CD4-positive, alpha-beta T cell (primary cell): ENCODE results near the gene RBM33. TPM values are rescaled to one million over a fixed set of nuclear protein-coding genes. Genes with fewer than 3 reads are reported as not detected.
"Not testable (repeated sequence)": the region's sequence is repeated elsewhere in the genome, so short reads cannot be mapped to it uniquely, and the experiment has no call there.

ENCODE experiments used
- ATAC-seq: fragments of 200-7000 bp; cut with Tn5 transposase; one replicate; pipeline ENCODE4 v1.10.0; 2022; ENCODE audit warnings: mild to moderate bottlenecking; ENCODE audit not compliant: poor library complexity
- CTCF ChIA-PET: fragments of 350-600 bp; sonication (Branson Sonifier 250); formaldehyde crosslinking; loops from one replicate; lab custom pipeline; 2021; ENCODE audit warnings: antibody characterized with exemption, inconsistent platforms; lab: Charles Lee
- POLR2A ChIA-PET: fragments of 350-600 bp; sonication (Branson Sonifier 250); formaldehyde crosslinking; loops from one replicate; lab custom pipeline; 2021; ENCODE audit warnings: antibody characterized with exemption, inconsistent platforms; lab: Charles Lee
- DNase-seq, 14 experiments: peaks; one replicate each; pipeline ENCODE4 v3.0.0-alpha.2; 2013 to 2020; ENCODE audit warnings: mixed read lengths in 2 of 14
- H3K27ac ChIP-seq, 2 donors: one replicate each; pipeline versions ENCODE4 v1.5.1 to v1.7.0; 2013; ENCODE audit warnings: low read length in 2 of 2, low read depth in 1 of 2, mild to moderate bottlenecking in 1 of 2
- H3K27me3 ChIP-seq, 2 experiments: 1 replicate in 1 of 2; 2 replicates in 1 of 2; pipeline versions ENCODE4 v1.6.1 to v1.7.0; 2013; ENCODE audit warnings: low read length in 2 of 2, control low read depth in 1 of 2, mild to moderate bottlenecking in 1 of 2, moderate library complexity in 1 of 2; ENCODE audit not compliant: insufficient read depth in 2 of 2, control insufficient read depth in 1 of 2
- H3K36me3 ChIP-seq: one replicate; pipeline ENCODE4 v1.6.1; 2013; ENCODE audit warnings: low read length, control low read depth; ENCODE audit not compliant: insufficient read depth
- H3K4me1 ChIP-seq: one replicate; pipeline ENCODE4 v1.6.1; 2013; ENCODE audit warnings: low read length, control low read depth; ENCODE audit not compliant: insufficient read depth
- H3K4me3 ChIP-seq: one replicate; pipeline ENCODE4 v1.5.1; 2013; ENCODE audit warnings: mild to moderate bottlenecking, low read length, moderate library complexity
- H3K9me3 ChIP-seq, 2 experiments: 1 replicate in 1 of 2; 2 replicates in 1 of 2; pipeline versions ENCODE4 v1.6.1 to v1.7.0; 2013; ENCODE audit warnings: low read length in 2 of 2, mild to moderate bottlenecking in 2 of 2, control low read depth in 1 of 2, moderate library complexity in 1 of 2; ENCODE audit not compliant: control insufficient read depth in 1 of 2, insufficient read depth in 1 of 2
- H3K27ac Mint-ChIP-seq: one replicate; pipeline ENCODE4 v1.8.0; 2020; ENCODE audit warnings: mixed read lengths
- H3K27me3 Mint-ChIP-seq: one replicate; pipeline ENCODE4 v1.8.0; 2021; ENCODE audit warnings: mixed read lengths
- H3K36me3 Mint-ChIP-seq: one replicate; pipeline ENCODE4 v1.8.0; 2021; ENCODE audit warnings: low read depth, mixed read lengths
- H3K4me1 Mint-ChIP-seq: one replicate; pipeline ENCODE4 v1.8.0; 2021; ENCODE audit warnings: low read depth, mixed read lengths
- H3K4me3 Mint-ChIP-seq: one replicate; pipeline ENCODE4 v1.8.0; 2020; ENCODE audit warnings: mild to moderate bottlenecking, mixed read lengths
- H3K9me3 Mint-ChIP-seq: one replicate; pipeline ENCODE4 v1.8.0; 2020; ENCODE audit warnings: mixed read lengths
- intact Hi-C, 2 experiments: fragments of 100-400 bp; cut with DNase I in 1 of 2; cut with micrococcal nuclease in 1 of 2; formaldehyde crosslinking; loops; one replicate each; pipeline versions ENCODE4 v1.15.1 to v1.9.0; 2023 to 2025; cut with DNase I, micrococcal nuclease
- total RNA-seq, 174 experiments: library from RNA in 2 of 174; stranded (reverse) in 2 of 174; gene quantifications; one replicate each; pipeline ENCODE4 v1.2.3 and lab custom pipeline; 2021 to 2026
- TF ChIP-seq, protein P1 (sequence below): fragments of 200-600 bp; IDR thresholded peaks from one replicate; pipeline ENCODE4 v1.8.0; 2022; ENCODE audit warnings: antibody characterized with exemption, mild to moderate bottlenecking

The RBM33 gene
- total RNA-seq, 2 experiments from 2014 or later = 178 to 184 TPM

DNA sequence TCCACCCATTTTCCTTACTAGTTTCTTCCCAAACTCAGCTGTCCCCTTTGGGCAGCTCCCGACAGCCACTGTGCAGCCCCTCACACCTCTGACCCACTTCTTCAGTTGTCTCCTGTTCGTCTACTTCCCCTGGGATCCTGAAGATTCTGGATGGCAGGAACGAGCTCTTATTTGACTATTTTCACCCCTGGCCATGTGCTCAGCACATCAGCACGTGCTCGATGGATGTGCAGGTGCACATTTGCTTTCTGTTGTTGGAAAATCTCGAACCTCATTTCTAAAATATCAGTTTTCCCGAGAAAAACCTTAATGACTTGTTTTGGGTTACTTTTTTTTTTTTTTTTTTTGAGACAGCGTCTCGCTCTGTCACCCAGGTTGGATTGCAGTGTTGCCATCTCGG, 31.8 kb upstream of the RBM33 start:
- no peak for ATAC-seq
- Histone ChIP-seq H3K36me3 (no peaks in the 10 kb centered on the region), H3K27me3 (no peaks in the 10 kb centered on the region), H3K4me1 (no peaks in the 10 kb centered on the region), H3K27ac (no peak overlapping the region), H3K4me3 (no peak overlapping the region), H3K9me3 (peaks cover 0 to 4% of the 10 kb centered on the region in 2 experiments)
- Mint-ChIP-seq H3K27me3 (peaks cover 5% of the 10 kb centered on the region), H3K27ac (no peak overlapping the region), H3K4me3 (no peak overlapping the region), H3K4me1 (no peaks in the 10 kb centered on the region), H3K9me3 (no peaks in the 10 kb centered on the region), H3K36me3 (no peaks in the 10 kb centered on the region)
- DNase-seq = no peak
- TF ChIP-seq, protein P1, sequence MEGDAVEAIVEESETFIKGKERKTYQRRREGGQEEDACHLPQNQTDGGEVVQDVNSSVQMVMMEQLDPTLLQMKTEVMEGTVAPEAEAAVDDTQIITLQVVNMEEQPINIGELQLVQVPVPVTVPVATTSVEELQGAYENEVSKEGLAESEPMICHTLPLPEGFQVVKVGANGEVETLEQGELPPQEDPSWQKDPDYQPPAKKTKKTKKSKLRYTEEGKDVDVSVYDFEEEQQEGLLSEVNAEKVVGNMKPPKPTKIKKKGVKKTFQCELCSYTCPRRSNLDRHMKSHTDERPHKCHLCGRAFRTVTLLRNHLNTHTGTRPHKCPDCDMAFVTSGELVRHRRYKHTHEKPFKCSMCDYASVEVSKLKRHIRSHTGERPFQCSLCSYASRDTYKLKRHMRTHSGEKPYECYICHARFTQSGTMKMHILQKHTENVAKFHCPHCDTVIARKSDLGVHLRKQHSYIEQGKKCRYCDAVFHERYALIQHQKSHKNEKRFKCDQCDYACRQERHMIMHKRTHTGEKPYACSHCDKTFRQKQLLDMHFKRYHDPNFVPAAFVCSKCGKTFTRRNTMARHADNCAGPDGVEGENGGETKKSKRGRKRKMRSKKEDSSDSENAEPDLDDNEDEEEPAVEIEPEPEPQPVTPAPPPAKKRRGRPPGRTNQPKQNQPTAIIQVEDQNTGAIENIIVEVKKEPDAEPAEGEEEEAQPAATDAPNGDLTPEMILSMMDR = no peak
- ChIA-PET POLR2A (no interaction called here), CTCF (no interaction called here)
- intact Hi-C loops = no loop called here

DNA sequence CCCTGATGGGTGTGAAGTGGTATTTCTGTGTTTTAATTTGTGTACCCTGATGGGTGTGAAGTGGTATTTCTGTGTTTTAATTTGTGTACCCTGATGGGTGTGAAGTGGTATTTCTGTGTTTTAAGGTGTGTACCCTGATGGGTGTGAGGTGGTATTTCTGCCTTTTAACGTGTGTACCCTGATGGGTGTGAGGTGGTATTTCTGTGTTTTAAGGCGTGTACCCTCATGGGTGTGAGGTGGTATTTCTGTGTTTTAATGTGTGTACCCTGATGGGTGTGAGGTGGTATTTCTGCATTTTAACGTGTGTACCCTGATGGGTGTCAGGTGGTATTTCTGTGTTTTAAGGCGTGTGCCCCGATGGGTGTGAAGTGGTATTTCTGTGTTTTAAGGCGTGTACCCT, 29.4 kb upstream of the RBM33 start:
- intact Hi-C loops, DNase-seq, H3K27ac ChIP-seq, POLR2A ChIA-PET, H3K4me3 Mint-ChIP-seq, H3K9me3 Mint-ChIP-seq, ATAC-seq, H3K4me1 Mint-ChIP-seq, H3K27me3 ChIP-seq, H3K4me1 ChIP-seq, H3K27me3 Mint-ChIP-seq, H3K36me3 Mint-ChIP-seq, H3K36me3 ChIP-seq, H3K9me3 ChIP-seq, H3K27ac Mint-ChIP-seq, CTCF ChIA-PET, H3K4me3 ChIP-seq: not testable (repeated sequence)

DNA sequence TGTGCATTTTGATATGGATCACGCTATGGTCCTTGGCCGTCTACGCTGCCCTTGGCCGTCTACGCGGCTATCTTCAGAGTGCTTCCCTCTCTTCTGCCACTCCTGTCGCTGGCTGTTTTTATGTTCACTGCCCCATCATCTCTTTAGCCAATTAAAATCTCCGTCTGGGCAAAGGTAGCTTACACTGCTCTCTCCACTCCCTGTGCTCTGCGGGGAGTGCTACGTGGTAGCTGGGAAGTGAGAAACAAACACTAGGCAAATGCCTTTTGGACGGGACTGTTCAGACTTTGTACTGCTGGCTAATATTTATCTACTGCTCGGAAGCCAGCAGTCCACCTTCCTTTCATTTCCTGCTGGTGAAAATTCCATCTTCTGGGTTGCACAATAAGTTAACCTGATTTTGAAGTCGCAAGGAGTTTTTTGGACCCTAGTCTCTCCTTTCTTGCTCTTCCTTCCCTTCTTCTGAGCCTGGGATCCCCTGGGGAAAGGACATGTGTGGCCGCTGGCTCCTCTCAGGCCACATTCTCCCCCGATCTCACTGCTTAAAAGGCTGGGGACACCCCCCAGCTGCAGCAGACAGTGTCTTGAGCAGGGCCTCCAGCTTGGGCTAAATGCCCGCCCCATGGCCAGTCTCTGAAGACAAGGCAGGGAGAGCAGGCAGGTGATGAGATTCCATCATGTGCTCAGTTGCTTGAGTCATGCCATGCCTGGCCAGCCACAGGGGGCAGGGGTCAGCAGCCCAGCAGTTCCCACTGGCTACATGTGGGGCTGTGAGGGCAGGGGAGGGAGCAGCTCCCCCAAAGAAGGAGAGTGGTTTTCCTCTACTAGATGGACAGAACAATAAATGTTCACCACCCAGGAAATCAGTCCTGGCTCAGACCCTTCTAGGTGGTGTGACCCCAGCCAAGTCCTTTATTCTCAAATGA, 25.5 kb upstream of the RBM33 start:
- TF ChIP-seq, protein P1 = no peak
- Mint-ChIP-seq H3K4me1 (no peaks in the 10 kb centered on the region), H3K27ac (no peak overlapping the region), H3K27me3 (peaks cover 9% of the 10 kb centered on the region), H3K36me3 (no peaks in the 10 kb centered on the region), H3K9me3 (no peaks in the 10 kb centered on the region), H3K4me3 (no peak overlapping the region)
- CTCF ChIA-PET = no interaction called here
- POLR2A ChIA-PET = interaction anchor here (0.6 kb wide), 1 partner anchor 146 kb away, joined by 3 read pairs; no protein-coding TSS in a partner anchor
- intact Hi-C loops = no loop called here
- peaks cover 0 to 4% of the 10 kb centered on the region in 2 experiments for H3K9me3 ChIP-seq
- H3K4me1 ChIP-seq = no peaks in the 10 kb centered on the region
- no peaks in the 10 kb centered on the region for H3K36me3 ChIP-seq
- H3K27ac ChIP-seq = no peak overlapping the region
- ATAC-seq = no peak
- H3K4me3 ChIP-seq = no peak overlapping the region
- DNase-seq = no peak
- peaks cover 0 to 2% of the 10 kb centered on the region in 2 experiments for H3K27me3 ChIP-seq
